K562 (cell line): ENCODE data around the gene SLC22A23. TPM values are rescaled to one million over a fixed set of nuclear protein-coding genes. Genes with fewer than 3 reads are reported as not detected.

Source experiments
- ATAC-seq: fragments of 200-7000 bp; cut with Tn5 transposase; 3 replicates; pipeline ENCODE4 v1.9.1; 2020; ENCODE audit warnings: moderate library complexity
- BruUV-seq: library from RNA; stranded (reverse); fragments of 400-500 nt; replicated peaks from 2 replicates; lab custom pipeline; 2021; lab: Mats Ljungman, UMichigan
- CTCF ChIA-PET: fragments of 300-600 bp; formaldehyde crosslinking; extraction: SDS; loops from one replicate; lab custom pipeline; 2021; ENCODE audit warnings: low intra/inter-chr PET ratio; lab: Yijun Ruan, JAX
- POLR2A ChIA-PET: fragments of 300-600, 350-650 bp; sonication (Branson Sonifier 250); formaldehyde crosslinking; extraction: SDS; loops from one replicate; lab custom pipeline; 2021; ENCODE audit warnings: antibody characterized with exemption, inconsistent platforms; lab: Yijun Ruan, JAX
- DNase-seq, 4 experiments: peaks; one replicate each; pipeline versions ENCODE4 v3.0.0 to v3.0.0-alpha.2; 2011 to 2018; ENCODE audit warnings: low spot score in 3 of 4, mixed read lengths in 3 of 4; ENCODE audit errors: extremely low read depth in 1 of 4
- FAIRE-seq: peaks from 2 replicates; lab custom pipeline; 2011; peaks lifted over from hg19 to GRCh38; lab: Jason Lieb, UNC
- H2AFZ ChIP-seq: 2 replicates; pipeline ENCODE4 v1.6.0; 2011; ENCODE audit warnings: low read depth, low read length, control low read depth, inconsistent platforms
- H3K27ac ChIP-seq: fragments of 200-600 bp; 3 replicates; pipeline ENCODE4 v1.8.0; 2011; ENCODE audit warnings: low read depth, mild to moderate bottlenecking, control low read depth, inconsistent platforms, low read length, moderate library complexity, mixed read lengths; ENCODE audit errors: extremely low read depth
- H3K27me3 ChIP-seq, 2 experiments: fragments of 300-600 bp in 1 of 2; 2 replicates in 1 of 2; 3 replicates in 1 of 2; pipeline versions ENCODE4 v1.6.0 to v1.8.0; 2011; ENCODE audit warnings: inconsistent platforms in 2 of 2, low read length in 2 of 2, mild to moderate bottlenecking in 1 of 2, mixed read lengths in 1 of 2, moderate library complexity in 1 of 2; ENCODE audit not compliant: control insufficient read depth in 2 of 2, insufficient read depth in 2 of 2
- H3K36me3 ChIP-seq: fragments of 300-600 bp; 3 replicates; pipeline ENCODE4 v1.8.0; 2011; ENCODE audit warnings: mild to moderate bottlenecking, low read length, inconsistent platforms; ENCODE audit not compliant: control insufficient read depth, insufficient read depth
- H3K4me1 ChIP-seq, 2 experiments: fragments of 200-600 bp in 1 of 2; replicated peaks in 1 of 2; 2 replicates in 1 of 2; 3 replicates in 1 of 2; pipeline versions ENCODE4 v1.5.1 to v1.8.0; 2011; ENCODE audit warnings: inconsistent platforms in 2 of 2, low read length in 2 of 2, mild to moderate bottlenecking in 1 of 2, mixed read lengths in 1 of 2, moderate library complexity in 1 of 2; ENCODE audit not compliant: control insufficient read depth in 2 of 2, insufficient read depth in 2 of 2
- H3K4me2 ChIP-seq: 2 replicates; pipeline ENCODE4 v1.6.1; 2011; ENCODE audit warnings: low read length, control low read depth, inconsistent platforms, mixed read lengths; ENCODE audit not compliant: insufficient read depth
- H3K4me3 ChIP-seq: fragments of 200-600 bp; sonication (generic), shearing (Covaris generic); 2 replicates; pipeline ENCODE4 v1.5.1; 2016; ENCODE audit warnings: control low read depth, inconsistent platforms
- H3K79me2 ChIP-seq: fragments of 200-600 bp; 3 replicates; pipeline ENCODE4 v1.8.0; 2011; ENCODE audit warnings: low read length, inconsistent platforms; ENCODE audit not compliant: control insufficient read depth, insufficient read depth
- H3K9ac ChIP-seq, 2 experiments: 2 replicates each; pipeline versions ENCODE4 v1.6.0 to v1.6.1; 2011; ENCODE audit warnings: low read depth in 2 of 2, low read length in 2 of 2, control low read depth in 1 of 2, inconsistent platforms in 1 of 2, mild to moderate bottlenecking in 1 of 2, mixed read lengths in 1 of 2; ENCODE audit not compliant: insufficient read depth in 1 of 2
- H3K9me1 ChIP-seq: one replicate; pipeline ENCODE4 v1.6.0; 2011; ENCODE audit warnings: inconsistent platforms, mild to moderate bottlenecking, low read length, moderate library complexity; ENCODE audit not compliant: control insufficient read depth, insufficient read depth
- H3K9me3 ChIP-seq: replicated peaks from 2 replicates; pipeline ENCODE4 v1.5.1; 2011; ENCODE audit warnings: low read depth, low read length, inconsistent platforms; ENCODE audit not compliant: control insufficient read depth, insufficient read depth
- H4K20me1 ChIP-seq: replicated peaks from 2 replicates; pipeline ENCODE4 v1.6.1; 2011; ENCODE audit warnings: low read length, inconsistent platforms, mixed read lengths; ENCODE audit not compliant: control insufficient read depth, insufficient read depth
- BMI1 ChIP-seq: fragments of 150-350 bp; IDR thresholded peaks from 2 replicates; pipeline ENCODE4 v1.6.1; 2014; ENCODE audit warnings: low read length
- CBFB ChIP-seq: sonication (generic); formaldehyde crosslinking; IDR thresholded peaks from 2 replicates; pipeline ENCODE4 v1.4.0; 2020; ENCODE audit warnings: mild to moderate bottlenecking, missing genetic modification reagents
- EWSR1 ChIP-seq: fragments of 450-650 bp; IDR thresholded peaks from 2 replicates; pipeline ENCODE4 v1.6.1; 2018; ENCODE audit warnings: borderline replicate concordance, mild to moderate bottlenecking, low read depth, moderate library complexity; ENCODE audit not compliant: partially characterized antibody
- POLR2A ChIP-seq: fragments of 450-650 bp; conservative IDR thresholded peaks from 2 replicates; pipeline ENCODE4 v1.6.1; 2016
- PRPF4 ChIP-seq: fragments of 200-400 bp; formaldehyde crosslinking; IDR thresholded peaks from one replicate; pipeline ENCODE4 v1.6.1; 2017; ENCODE audit warnings: low read length, low read depth, mild to moderate bottlenecking; ENCODE audit not compliant: insufficient read depth, poor library complexity, severe bottlenecking
- SUPT5H ChIP-seq: fragments of 450-650 bp; IDR thresholded peaks from 2 replicates; pipeline ENCODE4 v1.6.1; 2016
- TBP ChIP-seq: optimal IDR thresholded peaks from 2 replicates; pipeline ENCODE3; 2011; ENCODE audit warnings: low read depth, low read length, improper control_type of control experiment
- TCFL5 ChIP-seq: fragments of 250-450 bp; sonication (Bioruptor Pico); conservative IDR thresholded peaks from 2 replicates; pipeline ENCODE4 v1.6.1; 2021; ENCODE audit warnings: mild to moderate bottlenecking, moderate library complexity, matching md5 sums
- ZNF165 ChIP-seq: fragments of 250-450 bp; sonication (Bioruptor Pico); IDR thresholded peaks from 2 replicates; pipeline ENCODE4 v1.4.0; 2020; ENCODE audit warnings: borderline replicate concordance
- ZNF217 ChIP-seq: sonication (generic); formaldehyde crosslinking; IDR thresholded peaks from 2 replicates; pipeline ENCODE4 v1.8.0; 2022; ENCODE audit warnings: mild to moderate bottlenecking, missing genetic modification reagents
- WGBS: fragments of 100-300 bp; shearing (Covaris generic); methylation state at CpG from one replicate; pipeline ENCODE4 v1.1.6; 2016; ENCODE audit warnings: low coverage, mixed read lengths; ENCODE audit not compliant: insufficient coverage; ENCODE audit errors: missing lambda C conversion rate; 5-methylcytosine and 5-hydroxymethylcytosine counted together
- in situ Hi-C: fragments of 300-500 bp; cut with MboI; formaldehyde crosslinking; loops from 4 replicates; pipeline ENCODE4 v1.15.0; 2018; ENCODE audit warnings: inconsistent platforms, mixed read lengths
- intact Hi-C: fragments of 100-400 bp; cut with micrococcal nuclease; formaldehyde crosslinking; loops from 2 replicates; pipeline ENCODE4 v1.14.2; 2022
- polyA plus RNA-seq, 8 experiments: library from polyadenylated mRNA; depleted of rRNA in 4 of 8; stranded (reverse) in 5 of 8; unstranded in 3 of 8; fragments of >200 nt; fragmentation: Nextera tagmentation in 2 of 8; fragmentation: Illumina TruSeq in 1 of 8; extraction: Ambion mirVana in 2 of 8; extraction: Trizol in 1 of 8; gene quantifications; 2 replicates each; pipeline versions ENCODE4 v1.2.1 to v1.2.3, GENCODE V29; 2011 to 2014; ENCODE audit warnings: inconsistent platforms in 1 of 8, missing spikeins in 1 of 8
- total RNA-seq, 7 experiments: library from RNA; depleted of rRNA in 6 of 7; stranded (reverse); fragments of >200 nt in 6 of 7; fragmentation: Illumina TruSeq in 2 of 7; extraction: Trizol in 2 of 7; gene quantifications; 2 replicates each; pipeline versions ENCODE4 v1.2.1 to v1.2.3, GENCODE V29; 2011 to 2021; ENCODE audit warnings: low replicate concordance in 1 of 7
- TF ChIP-seq, protein P1 (sequence below): sonication (generic); formaldehyde crosslinking; IDR thresholded peaks from 2 replicates; pipeline ENCODE4 v1.8.1; 2023; ENCODE audit warnings: mild to moderate bottlenecking, missing genetic modification reagents

Gene SLC22A23
- total and polyA plus RNA-seq, 9 of the 15 experiments (the other 6 are each of a cell fraction or from before 2014, with no cell fraction given) = 0.30 to 8.7 (median 2.5) TPM

DNA sequence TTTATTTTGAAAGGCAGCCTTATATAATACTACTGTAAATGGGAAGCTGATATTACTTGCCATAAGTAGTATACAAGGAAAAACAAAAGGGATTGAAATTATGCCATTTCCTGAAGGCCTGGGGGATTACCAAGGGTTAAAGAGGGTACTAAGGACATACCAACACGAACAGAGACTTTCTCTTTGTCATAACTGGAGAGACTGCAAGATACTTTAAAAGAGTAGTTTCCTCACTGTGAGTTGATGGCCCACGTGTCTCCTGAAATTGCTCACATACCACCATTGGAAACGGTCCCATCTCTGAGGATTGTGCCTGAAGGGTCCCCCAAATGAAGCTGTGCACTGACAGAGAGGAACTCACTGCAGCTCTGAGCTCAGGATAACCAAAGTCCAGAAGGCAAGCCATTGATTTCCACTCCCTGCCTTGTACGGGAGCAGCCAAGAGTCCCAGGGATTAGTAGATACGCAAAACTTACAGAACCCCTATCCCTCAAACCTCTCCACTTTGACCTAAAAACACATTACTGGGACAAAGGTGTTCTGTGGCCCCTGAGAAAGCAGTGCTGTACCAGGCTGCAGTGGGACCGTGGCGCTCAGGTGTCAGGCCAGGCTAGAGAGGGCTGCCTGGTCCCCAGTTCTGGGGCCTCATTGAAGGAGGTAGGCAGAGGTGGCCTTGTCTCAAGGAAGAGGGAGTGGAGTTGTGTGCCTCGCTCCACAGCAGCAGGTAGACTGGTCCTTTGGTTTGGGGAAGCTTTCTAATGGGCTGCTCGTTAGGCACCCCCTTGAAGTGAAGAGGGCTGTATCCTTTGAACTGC lies 182.9 kb downstream of the SLC22A23 start:
- TF ChIP-seq BMI1 = no peak
- 0 out of 2 replicates have a peak, but pooled peaks have one; percentile 32 for TF ChIP-seq POLR2A
- Histone ChIP-seq H3K4me1 (peaks cover 0 to 7% of the 10 kb centered on the region in 2 experiments; a peak in 2 of 5 replicates), H3K27ac (no peak overlapping the region), H3K4me2 (no peak overlapping the region), H3K79me2 (no peaks in the 10 kb centered on the region; the same call in 2 of the 3 replicates), H3K36me3 (peaks cover 45% of the 10 kb centered on the region), H2AFZ (no peak overlapping the region), H3K9ac (no peak overlapping the region; a peak in 1 of 4 replicates), H3K9me1 (peaks cover 3% of the 10 kb centered on the region), H4K20me1 (no peaks in the 10 kb centered on the region; the same call in 1 of the 2 replicates), H3K27me3 (no peaks in the 10 kb centered on the region), H3K4me3 (no peak overlapping the region), H3K9me3 (no peaks in the 10 kb centered on the region)
- no peak for ATAC-seq
- WGBS = 80% methylated on average over 9 of the region's 9 CpGs
- FAIRE-seq = no peak
- CTCF ChIA-PET = interaction anchor here (0.7 kb wide), 1 partner anchor 936 kb away, joined by 3 read pairs; no protein-coding TSS in a partner anchor
- intact Hi-C loops = no loop called here
- in situ Hi-C loops = loop anchor here (5.0 to 10.0 kb wide), 2 partner anchors 458 to 741 kb away; no protein-coding TSS in a partner anchor
- no peak for DNase-seq
- BruUV-seq = no TSS peak
- POLR2A ChIA-PET = interaction anchor here (0.7 to 1.7 kb wide), 5 partner anchors 12 to 459 kb away, joined by 3 to 5 read pairs (median 3); no protein-coding TSS in a partner anchor

DNA sequence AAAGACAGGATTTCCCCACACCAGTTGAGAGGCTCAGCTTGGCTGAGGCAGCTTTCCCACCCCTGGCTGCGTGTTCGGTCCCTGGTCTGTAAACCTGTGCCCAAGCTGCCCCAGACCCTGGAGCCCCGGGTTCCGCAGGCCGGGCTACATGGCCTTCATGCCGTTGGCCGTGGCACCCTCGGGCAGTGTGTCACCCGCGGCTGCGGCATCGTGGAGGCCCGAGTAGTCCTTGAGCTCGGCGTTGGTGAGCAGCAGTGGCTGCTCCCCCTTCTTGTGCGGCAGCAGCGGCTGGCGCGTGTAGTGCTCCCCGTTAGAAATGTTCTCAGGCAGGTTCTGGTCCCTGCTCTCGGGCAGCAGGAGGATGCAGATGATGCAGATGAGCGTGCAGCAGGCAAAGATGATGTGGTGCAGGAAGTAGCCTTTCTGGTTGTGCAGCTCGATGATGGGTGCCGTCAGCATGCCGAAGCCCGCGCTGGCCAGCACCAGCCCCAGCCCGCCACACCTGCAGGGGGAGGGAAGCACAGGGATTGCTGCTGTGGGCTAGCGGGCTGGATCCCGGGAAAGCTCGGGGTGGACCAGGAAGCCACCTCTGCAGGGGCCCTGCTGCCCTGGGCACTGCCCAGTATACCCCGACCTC lies 183.8 kb downstream of the SLC22A23 start:
- Histone ChIP-seq H3K4me1 (peaks cover 0 to 7% of the 10 kb centered on the region in 2 experiments; a peak in 2 of 5 replicates), H2AFZ (no peak overlapping the region), H3K27me3 (no peaks in the 10 kb centered on the region), H3K9me1 (peaks cover 3% of the 10 kb centered on the region), H3K27ac (no peak overlapping the region), H3K4me2 (no peak overlapping the region), H3K9me3 (no peaks in the 10 kb centered on the region), H3K79me2 (peaks cover 8% of the 10 kb centered on the region; the same call in 2 of the 3 replicates), H4K20me1 (no peaks in the 10 kb centered on the region; the same call in 1 of the 2 replicates), H3K9ac (0 out of 4 replicates have a peak overlapping the region, but pooled peaks of 1 of the 2 experiments have one; percentile 31), H3K4me3 (no peak overlapping the region), H3K36me3 (peaks cover 54% of the 10 kb centered on the region)
- CTCF ChIA-PET = no interaction called here
- no peak for DNase-seq
- intact Hi-C loops (no loop called here), in situ Hi-C loops (loop anchor here (5.0 to 10.0 kb wide), 2 partner anchors 459 to 742 kb away; no protein-coding TSS in a partner anchor)
- WGBS = 92% methylated on average over 30 of the region's 32 CpGs
- POLR2A ChIA-PET = interaction anchor here (0.6 to 1.4 kb wide), 5 partner anchors 11 to 824 kb away, joined by 3 to 6 read pairs (median 4); partner anchors contain the start of gene PSMG4
- no TSS peak for BruUV-seq
- no peak for ATAC-seq
- FAIRE-seq = no peak
- TF ChIP-seq PRPF4 = no peak
- TF ChIP-seq ZNF217 = no peak
- TF ChIP-seq TBP = no peak
- TF ChIP-seq TCFL5 = no peak
- no peak for TF ChIP-seq CBFB
- no peak for TF ChIP-seq ZNF165 (CRISPR knock-in tag)
- TF ChIP-seq, protein P1, sequence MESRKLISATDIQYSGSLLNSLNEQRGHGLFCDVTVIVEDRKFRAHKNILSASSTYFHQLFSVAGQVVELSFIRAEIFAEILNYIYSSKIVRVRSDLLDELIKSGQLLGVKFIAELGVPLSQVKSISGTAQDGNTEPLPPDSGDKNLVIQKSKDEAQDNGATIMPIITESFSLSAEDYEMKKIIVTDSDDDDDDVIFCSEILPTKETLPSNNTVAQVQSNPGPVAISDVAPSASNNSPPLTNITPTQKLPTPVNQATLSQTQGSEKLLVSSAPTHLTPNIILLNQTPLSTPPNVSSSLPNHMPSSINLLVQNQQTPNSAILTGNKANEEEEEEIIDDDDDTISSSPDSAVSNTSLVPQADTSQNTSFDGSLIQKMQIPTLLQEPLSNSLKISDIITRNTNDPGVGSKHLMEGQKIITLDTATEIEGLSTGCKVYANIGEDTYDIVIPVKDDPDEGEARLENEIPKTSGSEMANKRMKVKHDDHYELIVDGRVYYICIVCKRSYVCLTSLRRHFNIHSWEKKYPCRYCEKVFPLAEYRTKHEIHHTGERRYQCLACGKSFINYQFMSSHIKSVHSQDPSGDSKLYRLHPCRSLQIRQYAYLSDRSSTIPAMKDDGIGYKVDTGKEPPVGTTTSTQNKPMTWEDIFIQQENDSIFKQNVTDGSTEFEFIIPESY = 0 out of 2 replicates have a peak, but pooled peaks have one; percentile 36
- 0 out of 2 replicates have a peak, but pooled peaks have one; percentile 17 for TF ChIP-seq SUPT5H
- TF ChIP-seq EWSR1 = no peak
